Stomach (tissue), 19 donors: Measurements from ENCODE around the gene CEACAM1. TPM values are rescaled to one million over a fixed set of nuclear protein-coding genes. Genes with fewer than 3 reads are reported as not detected.
A peak's percentile ranks its signal among the peaks of the same experiment; 100 is the strongest.

Experiments used
- DNase-seq, 2 donors: peaks; one replicate each; pipeline versions ENCODE4 v3.0.0 to v3.0.0-alpha.2; 2013 to 2019
- H3K27ac ChIP-seq, 5 donors: fragments of 200-600 bp in 4 of 5; sonication (generic) in 4 of 5; one replicate each; pipeline ENCODE4 v1.5.1; 2013 to 2019; ENCODE audit warnings: mild to moderate bottlenecking in 1 of 5, moderate library complexity in 1 of 5
- H3K27me3 ChIP-seq, 3 donors: fragments of 200-600 bp; sonication (generic); one replicate each; pipeline ENCODE4 v1.5.1; 2017 to 2019; ENCODE audit warnings: mixed run types in 1 of 3
- H3K36me3 ChIP-seq, 4 donors: fragments of 200-600 bp; sonication (generic); 1 replicate in 3 of 4; 2 replicates in 1 of 4; pipeline ENCODE4 v1.5.1; 2016 to 2019
- H3K4me1 ChIP-seq, 4 donors: fragments of 200-600 bp; sonication (generic); one replicate each; pipeline ENCODE4 v1.5.1; 2016 to 2019
- H3K4me3 ChIP-seq, 4 donors: fragments of 200-600 bp; sonication (generic) in 3 of 4; one replicate each; pipeline ENCODE4 v1.5.1; 2016 to 2019; ENCODE audit warnings: mild to moderate bottlenecking in 1 of 4
- H3K9me3 ChIP-seq, 4 donors: fragments of 200-600 bp; sonication (generic); one replicate each; pipeline ENCODE4 v1.5.1; 2016 to 2019
- CTCF ChIP-seq, 7 experiments: fragments of 450-650 bp in 4 of 7; fragments of 200-600 bp in 3 of 7; sonication (generic) in 3 of 7; IDR thresholded peaks; one replicate each; pipeline ENCODE4 v1.5.1; 2016 to 2019; ENCODE audit warnings: antibody characterized with exemption in 7 of 7, control low read depth in 2 of 7, mild to moderate bottlenecking in 1 of 7
- EP300 ChIP-seq: sonication (generic); formaldehyde crosslinking; IDR thresholded peaks from one replicate; pipeline ENCODE4 v1.6.1; 2017; ENCODE audit warnings: antibody characterized with exemption
- POLR2A ChIP-seq, 4 donors: fragments of 450-650 bp; IDR thresholded peaks; one replicate each; pipeline ENCODE4 v1.6.1; 2016; ENCODE audit warnings: antibody characterized with exemption in 4 of 4, control low read depth in 2 of 4, mild to moderate bottlenecking in 1 of 4, moderate library complexity in 1 of 4
- POLR2AphosphoS5 ChIP-seq, 3 donors: sonication (generic); formaldehyde crosslinking; IDR thresholded peaks; one replicate each; pipeline ENCODE4 v1.6.1; 2016; ENCODE audit warnings: antibody characterized with exemption in 3 of 3
- WGBS, 5 donors: extraction: QIAGEN DNeasy Blood & Tissue Kit in 3 of 5; methylation state at CpG; one replicate each; pipeline versions ENCODE4 v1.1.5 to v1.1.7; 2013 to 2018; 5-methylcytosine and 5-hydroxymethylcytosine counted together
- intact Hi-C: fragments of 100-400 bp; cut with DNase I; formaldehyde crosslinking; loops from one replicate; pipeline ENCODE4 v1.15.1; 2023; ENCODE audit warnings: low total_unique reads
- long read RNA-seq, 10 donors: transcript quantifications; one replicate each; lab custom pipeline, GENCODE V29; 2026
- polyA plus RNA-seq, 3 donors: library from polyadenylated mRNA; stranded (reverse); fragments of 200-250 nt; gene quantifications; one replicate each; pipeline ENCODE4 v1.2.3, GENCODE V29; 2013
- total RNA-seq, 5 donors: library from RNA; depleted of rRNA; stranded (reverse); fragments of >200 nt; gene quantifications; one replicate each; pipeline versions ENCODE4 v1.1.0 to v1.2.3, GENCODE V29; 2014 to 2016
- donor health status: healthy with polysubstance abuse.
- donor health status: Bipolar disorder and iron deficiency.
- donor health status: healthy.

The CEACAM1 gene
- total RNA-seq (10 to 100 TPM in 1 of 5 donors, 1 to 10 TPM in 3, under 1 TPM in 1; 0.45 to 99.2 (median 4.1) TPM), polyA plus RNA-seq (10 to 100 TPM in 1 of 3 donors, 1 to 10 TPM in 2; 1.1 to 18.1 (median 4.2) TPM)
- long read RNA-seq, donor 1, partial matches to known transcripts, result 0 of 2 reads
- long read RNA-seq, donor 1, other reads (novel, unspliced or antisense), result 0 of 2 reads
- long read RNA-seq, donor 2, partial matches to known transcripts, result 0 of 3 reads
- long read RNA-seq, donor 2, other reads (novel, unspliced or antisense), result 0 of 3 reads
- long read RNA-seq, donor 3, partial matches to known transcripts, result 0 of 2 reads
- long read RNA-seq, donor 3, other reads (novel, unspliced or antisense), result 0 of 2 reads
- long read RNA-seq, donor 4, result 0 reads
- long read RNA-seq, donor 5, result 0 reads
- long read RNA-seq, donor 6, partial matches to known transcripts, result 0 of 1 reads
- long read RNA-seq, donor 6, other reads (novel, unspliced or antisense), result 0 of 1 reads
- long read RNA-seq, donor 7, result 0 reads
- long read RNA-seq, donor 8, partial matches to known transcripts, result 0 of 2 reads
- long read RNA-seq, donor 8, other reads (novel, unspliced or antisense), result 0 of 2 reads
- long read RNA-seq, donor 9, partial matches to known transcripts, result 0 of 2 reads
- long read RNA-seq, donor 9, other reads (novel, unspliced or antisense), result 0 of 2 reads
- long read RNA-seq, donor 10, partial matches to known transcripts, result 0 of 1 reads
- long read RNA-seq, donor 10, other reads (novel, unspliced or antisense), result 0 of 1 reads

DNA sequence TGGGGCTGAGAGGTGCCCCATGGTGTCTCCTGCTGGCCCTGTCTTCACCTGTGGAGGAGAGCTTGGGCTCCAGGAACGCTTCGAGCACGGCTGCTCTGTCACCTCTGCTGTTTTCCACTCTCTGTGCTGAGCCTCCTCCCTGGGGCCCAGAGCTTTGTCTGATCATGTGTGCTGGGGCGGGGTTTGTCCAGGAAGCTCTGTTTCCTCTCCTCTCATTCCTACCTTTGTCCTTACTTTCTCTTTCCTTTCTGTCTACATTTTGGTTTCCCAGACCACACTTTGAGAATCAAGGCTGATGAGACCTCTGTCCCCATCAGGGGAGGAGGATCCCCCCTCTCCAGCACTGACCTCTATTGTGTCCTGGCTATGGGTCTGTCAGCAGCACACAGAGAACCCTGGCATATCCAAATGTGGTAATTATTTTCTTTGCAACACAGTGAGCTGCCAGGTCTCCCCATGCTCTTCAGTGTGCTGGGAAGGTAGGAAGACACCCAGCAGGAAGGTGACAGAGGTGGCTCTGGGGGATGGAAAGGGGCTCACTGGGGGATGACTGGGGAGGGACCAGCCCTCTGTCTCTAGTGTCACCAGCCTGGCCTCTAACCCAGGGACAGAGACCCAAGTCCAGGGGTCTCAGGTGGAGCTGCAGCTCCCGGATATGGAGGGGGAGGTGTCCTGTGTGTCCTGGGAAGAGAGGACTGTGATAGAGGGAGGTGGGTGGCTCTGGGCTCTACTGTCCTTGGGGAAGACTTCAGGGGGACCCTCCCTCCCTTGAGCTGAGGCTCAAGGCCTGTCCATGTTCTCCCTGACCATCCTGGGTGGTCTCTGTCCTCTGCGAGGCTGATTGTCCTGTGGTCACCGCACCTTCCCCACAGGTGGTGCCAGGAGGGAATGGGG, at the start of gene CEACAM1:
CEACAM1 (minus strand) TSS at position 128 of the 894 bp plus-strand sequence; CDS start at position 21, 107 bp downstream.
- peak within 1 kb of the TSS; percentile 2 to 42 (median 24) for H3K4me3 ChIP-seq
- peaks cover 7 to 41% (median 23%) of the 10 kb centered on the region in 4 donors for H3K4me1 ChIP-seq
- peak; percentile 79 to 80 for DNase-seq
- H3K36me3 ChIP-seq, result peaks cover 0 to 6% (median 0%) of the 10 kb centered on the region in 4 donors
- TF ChIP-seq POLR2AphosphoS5 (IDR thresholded peaks at IDR 0.05), result peak in 2 of 3 donors; percentile 58 to 72
- no peak for TF ChIP-seq EP300
- TF ChIP-seq POLR2A (IDR thresholded peaks at IDR 0.05), result peak in 1 of 4 donors; percentile 19
- 33 to 47% (median 39%) methylated on average over 6 to 7 of the region's 7 CpGs for WGBS, 5 donors
- no peaks in the 10 kb centered on the region for H3K27me3 ChIP-seq
- no peaks in the 10 kb centered on the region for H3K9me3 ChIP-seq
- H3K27ac ChIP-seq, result peak within 1 kb of the TSS; percentile 54 to 85 (median 81)
- intact Hi-C loops, result loop anchor here (10.0 kb wide), 1 partner anchor 74 kb away; no protein-coding TSS in a partner anchor

- no peak overlapping the region for H3K27ac ChIP-seq
- WGBS, 5 donors, result 64 to 72% (median 70%) methylated on average over 1 of the region's 1 CpG
- TF ChIP-seq POLR2AphosphoS5 (IDR thresholded peaks at IDR 0.05), result no peak
- TF ChIP-seq CTCF (IDR thresholded peaks at IDR 0.05), result no peak
- TF ChIP-seq POLR2A (IDR thresholded peaks at IDR 0.05), result no peak
- no peak for TF ChIP-seq EP300
- no peaks in the 10 kb centered on the region for H3K36me3 ChIP-seq
- H3K9me3 ChIP-seq, result no peaks in the 10 kb centered on the region
- H3K4me1 ChIP-seq, result no peaks in the 10 kb centered on the region
- intact Hi-C loops, result no loop called here
- H3K4me3 ChIP-seq, result no peak overlapping the region
- no peak for DNase-seq
- H3K27me3 ChIP-seq, result peaks cover 0 to 10% (median 7%) of the 10 kb centered on the region in 3 donors
Measured at GRCh38 chr19:42577016-42577415, 48.7 kb upstream of the CEACAM1 start.

DNA sequence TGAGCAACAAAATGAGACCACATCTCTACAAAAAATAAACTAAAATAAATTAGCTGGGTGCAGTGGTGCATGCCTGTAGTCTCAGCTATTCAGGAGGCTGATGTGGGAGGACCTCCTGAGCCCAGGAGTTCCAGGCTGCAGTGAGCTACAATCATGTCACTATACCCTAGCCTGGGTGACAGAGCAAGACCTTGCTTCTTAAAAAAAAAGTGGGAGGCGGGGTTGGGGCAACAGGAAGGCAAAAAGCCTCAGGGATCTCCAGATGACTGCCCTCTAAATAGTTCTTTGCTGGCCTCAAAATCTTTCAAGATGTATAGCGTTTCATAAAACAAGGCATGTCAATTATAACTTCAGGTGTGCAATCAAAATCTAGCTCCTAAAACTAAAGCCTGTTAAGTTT, 48.0 kb upstream of the CEACAM1 start:
- peaks cover 0 to 10% (median 7%) of the 10 kb centered on the region in 3 donors for H3K27me3 ChIP-seq
- H3K27ac ChIP-seq, result no peak overlapping the region
- H3K4me3 ChIP-seq, result no peak overlapping the region
- no peak for TF ChIP-seq POLR2A (IDR thresholded peaks at IDR 0.05)
- TF ChIP-seq CTCF (IDR thresholded peaks at IDR 0.05), result no peak
- no peak for TF ChIP-seq POLR2AphosphoS5 (IDR thresholded peaks at IDR 0.05)
- no peak for TF ChIP-seq EP300
- 65 to 81% (median 76%) methylated on average over 2 of the region's 2 CpGs for WGBS, 5 donors
- intact Hi-C loops, result no loop called here
- no peaks in the 10 kb centered on the region for H3K9me3 ChIP-seq
- no peaks in the 10 kb centered on the region for H3K36me3 ChIP-seq
- no peaks in the 10 kb centered on the region for H3K4me1 ChIP-seq
- DNase-seq, result no peak

- intact Hi-C loops, result no loop called here
- TF ChIP-seq POLR2AphosphoS5 (IDR thresholded peaks at IDR 0.05) (no peak), CTCF (IDR thresholded peaks at IDR 0.05) (no peak), POLR2A (IDR thresholded peaks at IDR 0.05) (no peak), EP300 (no peak)
- Histone ChIP-seq H3K36me3 (no peaks in the 10 kb centered on the region), H3K4me3 (no peak overlapping the region), H3K9me3 (no peaks in the 10 kb centered on the region), H3K27me3 (peaks cover 0 to 10% (median 7%) of the 10 kb centered on the region in 3 donors), H3K4me1 (no peaks in the 10 kb centered on the region), H3K27ac (no peak overlapping the region)
- DNase-seq, result no peak
- WGBS, 5 donors, result 13 to 33% (median 22%) methylated on average over 1 of the region's 1 CpG
Measured at GRCh38 chr19:42573642-42574041, 45.4 kb upstream of the CEACAM1 start.
